SK-N-DZ (cell line): Measurements from ENCODE around the gene TMEM242.

ENCODE experiments used
- DNase-seq: peaks from one replicate; pipeline ENCODE4 v3.0.0-alpha.2; 2015; ENCODE audit warnings: low spot score

TMEM242 gene

DNA sequence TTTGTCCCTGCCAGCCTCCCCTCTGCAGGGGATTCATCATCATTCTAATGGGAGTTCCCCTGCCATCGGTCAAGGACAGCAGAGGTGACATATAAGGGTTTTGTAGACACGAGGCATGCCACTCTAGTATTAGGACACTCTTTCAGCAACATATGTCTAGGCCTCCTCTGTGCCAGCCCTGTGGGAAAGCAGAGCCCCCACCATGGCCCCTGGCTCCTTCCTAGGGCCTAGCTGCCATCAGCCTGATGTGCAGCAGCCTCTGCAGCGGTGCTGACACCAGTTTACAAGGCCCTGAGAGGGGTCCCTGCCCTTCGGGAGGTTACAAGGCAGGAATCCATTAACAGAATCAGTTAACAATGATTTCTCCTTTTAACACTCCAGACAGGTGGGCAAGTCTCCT is 32.5 kb downstream of the TMEM242 start:
- no peak for DNase-seq

DNA sequence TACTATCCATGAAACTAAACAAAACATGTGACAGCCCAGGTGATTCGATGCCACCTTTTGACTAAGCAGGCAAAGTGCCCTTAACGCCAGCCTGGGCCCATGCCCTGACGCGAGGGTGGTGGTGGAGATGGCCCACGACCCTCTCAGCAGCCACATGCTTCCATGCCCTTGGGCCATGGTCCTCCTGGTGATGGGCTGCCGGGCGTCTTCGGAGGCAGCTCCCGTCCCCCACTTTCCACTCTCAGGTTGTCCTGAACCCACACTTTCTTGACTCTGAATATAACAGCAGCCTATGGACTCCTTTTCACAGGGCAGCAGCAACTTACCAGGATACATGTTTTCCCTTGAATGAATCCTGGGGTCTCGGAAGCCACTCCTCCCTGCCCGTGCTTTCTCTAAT is 33.6 kb downstream of the TMEM242 start:
- no peak for DNase-seq

DNA sequence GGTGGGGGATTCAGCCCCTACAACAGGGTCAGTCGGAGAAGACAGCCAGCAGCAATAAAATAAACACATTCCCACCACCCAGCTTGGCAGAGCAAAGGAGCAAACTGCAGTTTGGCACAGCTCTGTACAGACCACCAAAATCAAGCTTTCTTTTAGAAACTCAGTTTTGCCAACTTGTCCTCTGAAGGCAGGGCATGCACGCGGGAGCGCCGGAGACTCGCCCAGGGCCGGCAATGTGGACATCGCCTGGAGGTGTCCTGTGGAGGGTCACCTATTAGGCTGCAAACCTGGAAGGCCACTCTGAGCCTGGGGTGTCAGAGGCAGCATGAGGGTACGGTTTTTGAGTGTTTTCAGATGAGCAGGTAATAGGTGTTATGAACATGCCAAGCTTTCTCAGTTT is 34.7 kb downstream of the TMEM242 start:
- no peak for DNase-seq

DNA sequence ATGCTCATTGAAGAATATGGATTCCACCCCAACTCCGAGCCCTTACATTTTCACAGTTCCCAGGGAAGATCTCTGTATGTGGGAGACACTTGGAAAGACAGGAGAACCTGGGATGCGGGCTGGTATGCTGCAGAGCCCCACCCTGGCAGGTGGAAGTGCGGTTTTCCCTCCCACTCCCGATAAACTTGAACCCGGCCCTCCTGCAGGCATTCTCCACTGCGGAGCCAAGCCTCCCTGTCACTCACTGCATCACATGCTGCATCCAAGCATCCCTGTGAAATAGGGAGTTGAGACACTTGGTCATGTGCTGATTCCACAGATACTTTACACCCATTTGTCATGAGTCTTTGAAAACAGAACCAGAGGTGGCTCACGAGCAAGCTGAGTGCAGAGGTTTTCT is 35.4 kb downstream of the TMEM242 start:
- DNase-seq = no peak

DNA sequence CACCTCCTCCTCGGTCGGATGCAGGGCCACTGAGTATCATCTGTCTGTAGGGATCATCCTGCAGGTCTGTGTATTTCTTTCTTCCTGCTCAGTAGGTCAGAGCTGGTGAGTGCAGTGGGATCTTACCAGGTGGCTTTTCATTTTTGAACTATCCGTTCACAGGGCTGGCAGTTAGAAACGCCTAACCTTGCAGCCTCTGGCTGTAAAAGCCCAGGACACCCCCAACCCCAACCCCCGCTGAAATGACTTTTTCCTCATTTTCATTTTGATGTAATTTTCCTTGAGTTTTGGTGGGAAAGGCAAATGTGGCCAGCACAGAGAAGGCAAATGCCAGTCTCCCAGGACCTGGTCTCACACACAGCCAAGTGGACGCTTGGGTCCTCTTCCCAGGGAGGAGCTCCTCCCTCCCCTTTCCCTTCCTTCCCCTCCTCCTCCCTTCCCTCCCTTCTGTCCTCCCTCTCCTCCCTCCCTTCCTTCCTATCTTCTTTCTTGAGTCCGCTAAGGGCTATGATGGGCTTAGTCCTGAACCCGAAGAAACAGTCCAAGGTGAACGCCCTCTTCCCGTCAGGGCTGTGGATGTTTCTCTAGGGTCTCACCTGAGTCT is 36.0 kb downstream of the TMEM242 start:
- DNase-seq = no peak

DNA sequence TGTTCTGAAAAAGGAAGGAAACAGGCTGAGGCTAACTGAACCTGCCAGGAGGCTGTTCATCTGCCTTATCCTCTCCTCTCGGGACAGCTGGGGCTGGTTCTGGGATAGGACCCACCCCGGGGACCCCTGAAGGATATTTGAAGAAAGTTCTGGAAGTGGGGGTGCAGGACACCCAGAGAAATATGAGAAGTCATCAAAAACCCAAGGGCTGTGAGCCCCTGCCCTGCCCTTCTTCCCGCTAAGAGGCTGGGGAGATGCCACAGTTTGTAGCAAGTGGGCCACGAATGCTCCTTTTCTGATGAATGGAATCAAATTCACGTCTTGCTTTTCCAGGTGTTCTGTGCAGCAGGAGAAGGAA is 37.9 kb downstream of the TMEM242 start:
- no peak for DNase-seq

DNA sequence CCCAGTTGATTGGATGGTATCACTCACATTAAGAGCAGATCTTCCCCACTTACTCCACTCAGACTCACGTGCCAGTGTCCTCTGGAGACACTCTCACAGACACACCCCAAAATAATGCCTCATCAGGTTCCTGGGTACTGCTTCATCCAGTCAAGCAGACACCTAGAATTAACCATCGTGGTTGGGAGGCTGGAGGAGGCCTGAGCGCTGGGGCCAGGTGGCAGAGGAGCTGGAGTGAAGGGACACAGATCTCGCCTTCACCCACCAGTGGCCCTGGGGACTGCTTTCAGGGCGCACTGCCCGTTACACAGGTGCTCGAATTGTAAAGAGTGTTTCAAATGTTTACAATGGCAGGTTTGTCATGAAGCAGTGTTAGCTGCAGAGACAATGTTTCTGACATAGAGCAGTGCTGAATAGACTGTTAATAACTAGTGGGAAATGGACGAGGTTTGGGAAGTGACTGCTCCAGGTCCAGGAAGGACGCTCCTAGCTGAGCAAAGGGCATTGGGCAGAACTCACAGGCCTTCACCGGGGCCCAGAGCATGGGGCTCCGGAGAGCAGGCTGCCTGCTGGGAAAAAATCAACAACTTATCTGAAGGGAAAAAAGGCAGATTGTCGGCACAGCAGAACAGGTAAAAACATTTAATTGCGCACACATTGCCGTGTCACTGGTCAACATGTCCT is 38.4 kb downstream of the TMEM242 start:
- no peak for DNase-seq

DNA sequence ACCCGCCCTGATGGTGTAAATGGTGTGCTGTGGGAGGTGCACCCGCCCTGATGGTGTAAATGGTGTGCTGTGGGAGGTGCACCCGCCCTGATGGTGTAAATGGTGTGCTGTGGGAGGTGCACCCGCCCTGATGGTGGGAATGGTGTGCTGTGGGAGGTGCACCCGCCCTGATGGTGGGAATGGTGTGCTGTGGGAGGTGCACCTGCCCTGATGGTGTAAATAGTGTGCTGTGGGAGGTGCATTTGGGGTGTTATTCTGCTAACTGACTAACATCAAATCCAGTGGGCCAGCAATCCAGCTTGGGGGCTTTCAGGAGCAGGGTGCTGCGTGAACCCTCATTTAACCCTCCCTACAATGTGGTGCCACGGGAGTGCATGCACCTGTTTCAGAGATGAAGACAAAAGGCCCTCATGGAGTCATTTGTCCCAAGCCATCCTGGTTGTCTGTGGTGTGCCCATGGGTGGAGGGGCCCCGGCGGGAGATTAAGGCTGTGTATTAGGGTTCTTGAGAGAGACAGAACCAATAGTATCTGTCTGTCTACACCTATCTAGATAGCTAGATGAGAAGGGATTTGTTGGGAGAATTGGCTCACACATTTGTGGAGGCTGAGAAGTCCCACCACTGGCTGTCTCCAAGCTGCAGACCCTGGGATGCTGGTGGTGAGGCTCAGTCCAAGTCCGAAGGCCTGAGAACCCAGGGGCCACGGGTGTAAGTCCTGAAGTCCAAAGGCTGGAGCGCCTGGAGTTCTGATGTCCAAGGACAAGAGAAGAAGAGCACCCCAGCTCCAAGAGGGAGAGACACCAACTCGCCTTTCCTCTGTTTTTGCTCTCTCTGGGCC is 39.2 kb downstream of the TMEM242 start:
- DNase-seq = no peak

DNA sequence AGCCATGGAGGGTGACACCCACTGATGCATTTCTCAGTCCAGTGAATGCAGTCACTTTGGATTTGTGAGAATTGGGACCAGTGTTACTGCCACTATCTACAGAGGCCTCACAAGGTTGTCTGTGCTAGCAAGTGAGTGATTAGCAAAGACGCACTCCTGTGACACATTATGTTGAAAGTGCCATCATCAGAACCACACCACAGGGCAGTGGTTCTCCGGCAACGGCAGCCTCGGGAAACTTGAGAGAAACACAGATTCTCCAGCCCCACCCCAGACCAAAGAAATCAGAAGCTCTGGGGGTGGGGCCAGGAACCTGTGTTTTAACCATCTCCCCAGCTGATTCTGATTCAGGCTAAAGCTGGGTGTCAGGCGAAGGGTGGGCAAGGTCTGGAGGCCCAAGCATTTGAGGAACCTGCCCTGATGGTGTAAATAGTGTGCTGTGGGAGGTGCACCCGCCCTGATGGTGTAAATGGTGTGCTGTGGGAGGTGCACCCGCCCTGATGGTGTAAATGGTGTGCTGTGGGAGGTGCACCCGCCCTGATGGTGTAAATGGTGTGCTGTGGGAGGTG is 39.9 kb downstream of the TMEM242 start:
- no peak for DNase-seq

DNA sequence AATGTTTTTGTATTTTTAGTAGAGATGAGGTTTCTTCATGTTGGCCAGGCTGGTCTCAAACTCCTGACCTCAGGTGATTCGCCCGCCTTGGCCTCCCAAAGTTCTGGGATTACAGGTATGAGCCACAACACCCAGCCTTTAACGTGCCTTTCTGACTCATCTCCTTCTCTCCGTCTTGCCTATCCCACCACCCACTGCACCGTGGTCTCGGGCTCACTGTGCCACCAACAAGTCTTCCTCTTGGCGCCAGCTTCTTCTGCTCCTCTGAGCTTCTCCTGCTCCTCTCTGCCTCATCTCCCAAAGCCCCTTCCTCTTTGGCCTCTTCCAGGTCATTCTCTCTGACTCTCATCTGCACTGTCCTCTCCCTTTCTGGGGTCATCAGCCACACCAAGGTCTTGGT is 41.0 kb downstream of the TMEM242 start:
- no peak for DNase-seq

DNA sequence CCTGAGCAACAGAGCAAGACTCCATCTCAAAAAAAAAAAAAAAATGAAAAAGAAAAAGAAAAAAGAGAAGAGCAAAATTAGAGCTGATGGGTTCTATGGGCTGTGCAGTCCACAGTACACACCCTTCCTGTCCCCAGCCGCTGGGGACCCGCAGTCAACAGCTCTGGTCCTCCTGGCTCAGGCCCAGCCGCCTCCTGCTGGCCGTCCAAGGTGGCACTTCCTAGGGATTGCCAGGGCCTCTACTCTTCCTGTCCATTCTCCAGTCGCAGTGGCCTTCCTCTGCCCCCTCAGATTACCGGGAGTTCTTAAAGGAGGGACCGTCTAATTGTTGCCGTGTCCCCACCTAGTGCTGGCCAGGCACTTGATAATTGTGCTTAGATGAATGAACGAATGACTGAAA is 41.7 kb downstream of the TMEM242 start:
- peak; percentile 42 for DNase-seq

DNA sequence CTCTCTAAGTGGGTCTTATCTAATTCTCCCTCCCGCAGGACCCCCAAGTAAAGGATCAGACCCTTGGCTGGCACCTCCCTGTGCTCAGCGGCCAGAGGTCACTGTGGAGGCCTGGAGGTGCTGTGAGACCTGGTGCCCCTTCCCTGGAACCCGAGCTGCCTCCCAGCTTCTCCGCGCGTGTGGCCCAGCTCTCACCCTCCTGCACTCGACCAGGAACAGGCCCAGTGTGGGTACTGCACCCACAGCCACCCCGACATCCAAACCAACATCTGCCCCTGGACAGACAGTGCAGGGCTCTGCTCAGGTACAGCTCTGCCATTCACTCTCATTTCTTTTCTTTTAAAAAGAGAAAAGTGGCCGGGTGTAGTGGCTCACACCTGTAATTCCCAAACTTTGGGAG is 42.4 kb downstream of the TMEM242 start:
- no peak for DNase-seq

DNA sequence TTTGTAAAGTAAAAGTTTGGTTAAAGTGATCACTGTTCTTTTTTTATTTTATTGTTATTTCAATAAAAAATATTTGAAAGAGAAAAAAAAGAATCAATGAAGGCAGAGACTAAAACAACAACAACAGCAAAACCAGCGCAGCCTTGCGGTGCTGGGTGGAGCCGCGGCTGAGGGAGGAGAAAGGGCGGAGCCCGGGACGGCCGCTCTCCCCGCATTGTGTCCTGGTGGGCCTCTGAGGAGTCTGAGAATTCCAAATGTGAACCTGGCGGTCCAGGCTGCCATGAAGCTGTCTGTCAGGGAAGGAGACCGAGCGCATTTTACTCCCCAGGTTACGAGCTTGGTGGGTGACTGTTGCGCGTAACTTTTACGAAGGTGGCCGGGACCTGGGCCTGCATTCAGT is 43.2 kb downstream of the TMEM242 start:
- DNase-seq = no peak

DNA sequence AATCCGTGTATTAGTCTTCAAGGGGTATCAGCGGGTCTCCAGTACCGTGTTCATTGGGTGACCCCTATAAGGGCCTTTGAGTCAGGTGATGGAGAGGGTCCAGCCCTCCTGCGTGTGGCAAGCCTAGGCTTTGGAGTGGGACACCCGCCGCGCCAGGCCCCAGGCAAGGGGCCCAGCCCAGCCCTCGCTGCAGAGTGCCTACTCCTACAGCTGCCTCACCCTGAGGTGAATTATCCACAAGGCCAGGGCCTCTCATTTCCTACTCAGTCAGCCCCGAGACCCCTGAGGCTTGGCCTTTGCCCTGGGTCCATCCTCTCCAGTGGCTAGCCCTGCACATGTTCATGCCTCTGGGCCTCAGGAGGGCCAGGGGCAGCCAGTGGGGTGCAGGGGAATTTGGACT is 45.1 kb downstream of the TMEM242 start:
- DNase-seq = no peak

DNA sequence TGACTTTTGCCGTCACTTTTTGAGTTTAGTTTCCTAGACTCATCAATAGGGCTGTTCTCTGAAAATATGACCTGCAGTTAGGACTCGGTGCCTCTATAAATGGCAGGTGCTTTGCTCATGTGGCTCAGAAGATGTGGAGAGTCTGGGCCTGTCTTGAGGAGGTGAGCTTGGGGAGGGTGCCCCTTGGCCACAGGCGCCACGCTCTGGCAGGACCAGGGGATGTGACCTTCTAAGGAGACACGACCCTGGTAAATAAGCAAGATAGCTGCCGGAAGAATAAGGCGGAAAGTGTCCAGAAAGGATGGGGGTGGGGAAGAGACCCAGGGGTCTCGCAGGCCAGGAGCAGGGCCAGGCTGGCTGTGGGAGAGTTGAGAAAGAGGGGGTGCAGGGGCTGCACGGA is 46.6 kb downstream of the TMEM242 start:
- DNase-seq = no peak

DNA sequence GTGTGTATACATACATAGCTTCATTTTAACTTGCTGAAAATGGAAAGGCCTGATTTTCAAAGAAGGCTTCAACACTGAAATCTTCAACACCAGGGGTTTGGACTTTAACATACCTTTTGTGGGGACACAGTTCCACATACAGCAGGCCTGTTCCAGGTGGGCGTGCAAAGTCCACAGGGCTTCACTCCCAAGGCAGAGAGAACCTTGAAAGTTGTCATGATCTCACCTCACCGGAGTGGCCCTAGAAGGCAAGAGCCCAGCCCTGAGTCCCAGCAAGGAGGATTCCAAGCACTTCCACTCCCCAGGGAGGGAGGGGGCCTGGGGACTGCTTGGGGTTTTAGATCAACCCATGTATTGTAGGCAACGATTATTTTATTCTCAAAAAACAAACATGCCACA is 47.2 kb downstream of the TMEM242 start:
- DNase-seq = no peak

DNA sequence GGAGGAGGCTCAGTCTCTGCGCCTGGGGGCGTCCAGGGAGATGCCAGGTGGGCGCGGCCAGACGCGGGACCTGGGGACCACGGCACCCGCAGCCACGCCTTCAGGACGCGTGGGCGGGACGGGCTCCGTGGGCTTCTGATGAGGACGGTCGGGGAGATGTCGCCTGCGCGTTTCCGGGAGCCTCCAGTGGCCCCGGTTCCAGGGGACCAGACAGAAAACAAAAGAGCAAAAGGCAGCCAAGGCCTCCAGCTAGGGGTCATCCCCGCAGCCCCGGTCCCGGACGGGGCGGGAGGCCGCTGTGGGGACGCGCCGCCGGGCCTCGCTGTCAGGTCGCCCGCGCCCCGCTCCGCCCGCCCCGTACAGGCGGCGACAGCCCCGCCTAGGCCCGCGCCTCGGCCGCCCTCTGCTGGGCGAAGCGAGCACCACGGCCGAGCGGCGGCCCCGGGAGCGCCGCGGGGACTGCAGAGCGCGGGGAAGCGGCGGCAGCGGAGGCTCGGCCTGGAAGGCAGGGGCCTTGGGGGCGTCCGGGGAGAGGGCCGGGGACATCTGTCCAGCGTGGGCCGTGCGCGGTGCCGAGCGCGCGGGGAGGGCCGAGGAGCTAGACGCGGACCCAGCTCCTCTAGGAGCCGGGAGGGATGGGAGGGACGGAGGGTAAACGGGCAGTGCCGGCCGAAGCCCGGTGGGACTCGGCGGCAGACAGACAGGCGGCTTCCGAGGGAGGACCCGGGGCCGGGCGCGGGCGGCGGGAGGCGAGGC is 48.7 kb downstream of the TMEM242 start:
- DNase-seq = peak; percentile 70

DNA sequence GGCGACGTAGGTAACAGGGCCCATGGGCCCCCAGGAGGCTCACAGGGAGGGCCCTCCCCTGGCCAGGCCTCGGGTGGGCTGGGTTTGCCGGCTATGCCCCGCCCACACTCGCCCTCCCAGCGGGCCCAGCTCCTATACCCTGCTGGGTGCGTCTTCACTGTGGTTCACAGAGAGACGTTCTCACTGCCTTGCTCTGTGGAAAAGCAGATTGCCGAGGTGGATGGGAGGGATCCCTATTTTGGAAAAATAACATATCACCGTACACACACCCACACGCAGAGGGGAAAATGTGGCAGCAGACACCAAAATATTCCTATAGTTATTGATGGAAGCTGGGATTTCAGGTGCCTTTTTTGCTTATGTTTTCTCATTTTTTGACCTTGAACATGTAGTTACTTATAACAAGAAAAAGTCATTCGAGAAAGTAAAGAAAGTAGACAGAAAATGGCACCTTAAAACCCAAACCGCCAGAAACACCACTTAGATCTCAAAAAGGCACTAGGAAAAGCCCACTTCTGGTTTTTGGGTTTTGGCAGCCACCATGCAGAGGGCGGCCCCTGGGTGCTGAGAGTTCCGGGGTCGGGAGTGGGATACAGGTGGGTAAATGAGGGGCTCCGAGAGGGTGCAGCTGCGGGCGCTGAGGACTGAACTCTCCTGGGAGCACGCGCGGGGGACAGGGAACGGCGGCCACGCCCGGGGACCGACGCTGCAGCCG is 49.4 kb downstream of the TMEM242 start:
- DNase-seq = peak; percentile 79

DNA sequence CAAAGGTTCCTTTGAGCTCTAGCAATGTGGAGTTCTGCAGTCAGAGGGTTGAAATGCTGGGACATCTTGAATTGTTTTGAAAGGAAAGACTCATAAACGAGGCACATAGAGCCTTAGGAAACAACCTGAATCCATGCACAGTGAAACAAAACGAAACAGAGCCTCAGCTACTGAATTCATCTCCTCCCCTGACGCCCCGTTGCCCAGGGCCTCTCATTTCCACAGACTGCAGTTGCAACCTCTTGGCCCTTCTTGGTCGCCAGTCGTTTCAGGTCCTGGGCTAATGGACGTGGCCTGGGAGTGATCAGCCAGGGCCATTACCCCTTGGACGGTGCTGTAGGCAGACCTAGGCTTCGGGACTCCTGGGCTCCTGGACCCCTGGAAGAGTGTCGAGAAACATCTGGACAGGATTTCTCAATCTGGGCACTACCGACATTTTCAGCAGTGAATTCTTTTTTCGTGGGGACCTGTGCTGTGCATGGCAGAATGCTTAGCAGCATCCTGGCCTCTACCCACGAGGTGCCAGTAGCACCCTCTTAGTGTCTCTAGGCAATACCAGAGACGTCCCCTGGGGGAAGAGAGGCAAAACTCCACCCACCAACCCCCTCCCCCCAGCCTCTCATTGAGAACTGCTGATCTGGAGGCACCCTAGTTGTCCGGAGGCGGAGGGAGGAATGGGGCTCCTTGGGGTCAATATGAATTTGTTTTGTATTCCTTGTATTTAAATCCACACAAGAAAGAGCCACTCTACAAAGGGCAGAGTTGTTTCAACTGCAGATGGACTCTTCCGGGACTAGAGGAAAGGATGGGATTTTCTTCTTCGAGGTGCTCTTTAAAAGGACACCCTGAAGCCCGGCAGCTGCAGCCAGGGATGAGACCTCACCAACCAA is 50.2 kb downstream of the TMEM242 start:
- DNase-seq = peak; percentile 65

DNA sequence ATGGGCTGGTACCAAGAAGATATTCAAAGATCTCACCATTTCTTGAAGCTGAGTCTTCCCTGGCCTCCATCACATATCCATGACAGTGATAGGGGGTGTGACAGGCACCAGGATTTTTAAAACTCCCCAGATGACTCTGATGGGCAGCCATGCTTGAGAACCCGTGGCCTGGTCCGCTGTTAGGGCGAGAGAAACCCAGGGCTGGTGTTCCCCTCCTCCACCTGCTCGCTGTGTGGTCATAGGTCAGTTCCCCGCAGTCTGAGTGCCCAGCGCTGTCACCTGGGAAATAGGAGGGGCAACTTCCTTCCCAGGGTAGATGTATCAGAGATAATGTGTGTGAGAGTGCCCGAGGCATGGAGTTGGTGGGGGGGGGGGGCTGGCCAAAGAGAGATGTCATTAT is 50.9 kb downstream of the TMEM242 start:
- no peak for DNase-seq
